HG03457 (cell line): ENCODE data around the gene GNGT2.

Source experiments
- ATAC-seq: cut with Tn5 transposase; IDR thresholded peaks from one replicate; pipeline ENCODE4 v1.9.1; 2021; ENCODE audit warnings: moderate number of reproducible peaks; ENCODE audit not compliant: unreplicated experiment

GNGT2 gene

GRCh38 chr17:49210158-49211029, at the start of gene GNGT2, which contains the start of gene ABI3:
TSS of gene GNGT2 (minus strand) at chr17:49210574. CDS start at chr17:49207422, 3,152 bp downstream.
TSS of gene ABI3 (plus strand) at chr17:49210707. CDS start at chr17:49210725, 18 bp downstream.
- ATAC-seq: no peak

DNA sequence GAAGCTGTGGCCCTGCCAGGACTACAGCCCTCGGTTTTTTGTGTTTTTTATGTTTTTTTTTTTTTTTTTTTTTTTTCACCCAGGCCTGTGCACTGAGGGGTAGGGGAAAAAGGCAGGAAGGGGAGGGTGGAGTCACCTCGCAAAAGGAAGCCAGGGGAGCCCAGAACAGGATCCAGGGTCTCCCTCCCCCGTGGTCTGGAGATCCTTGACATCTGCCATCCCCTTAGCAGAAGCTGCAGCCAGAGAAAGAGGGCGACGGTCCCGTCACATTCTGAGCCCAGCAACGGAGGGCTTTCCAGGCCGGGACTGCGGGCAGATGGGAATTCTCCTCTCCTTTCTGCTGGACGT, 49.3 kb upstream of the GNGT2 start:
- ATAC-seq: no peak

GRCh38 chr17:49258394-49258793, 48.0 kb upstream of the GNGT2 start:
- ATAC-seq: no peak

- no peak for ATAC-seq
Observed at GRCh38 chr17:49255125-49255524, 44.8 kb upstream of the GNGT2 start.

DNA sequence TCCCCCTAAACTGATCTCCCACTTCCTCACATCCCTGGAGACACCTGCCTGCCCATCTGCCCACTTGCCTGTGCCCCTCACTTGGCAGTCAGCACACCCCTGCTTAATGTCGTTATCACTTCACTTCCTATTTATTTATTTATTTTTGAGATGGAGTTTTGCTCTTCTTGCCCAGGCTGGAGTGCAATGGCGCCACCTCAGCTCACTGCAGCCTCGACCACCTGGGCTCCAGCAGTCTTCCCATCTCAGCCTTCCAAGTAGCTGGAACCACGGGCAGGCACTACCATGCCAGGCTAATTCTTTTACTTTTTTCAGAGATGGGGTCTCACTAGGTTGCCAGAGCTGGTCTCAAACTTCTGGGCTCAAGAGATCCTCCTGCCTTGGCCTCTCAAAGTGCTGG, 43.7 kb upstream of the GNGT2 start:
- no peak for ATAC-seq

DNA sequence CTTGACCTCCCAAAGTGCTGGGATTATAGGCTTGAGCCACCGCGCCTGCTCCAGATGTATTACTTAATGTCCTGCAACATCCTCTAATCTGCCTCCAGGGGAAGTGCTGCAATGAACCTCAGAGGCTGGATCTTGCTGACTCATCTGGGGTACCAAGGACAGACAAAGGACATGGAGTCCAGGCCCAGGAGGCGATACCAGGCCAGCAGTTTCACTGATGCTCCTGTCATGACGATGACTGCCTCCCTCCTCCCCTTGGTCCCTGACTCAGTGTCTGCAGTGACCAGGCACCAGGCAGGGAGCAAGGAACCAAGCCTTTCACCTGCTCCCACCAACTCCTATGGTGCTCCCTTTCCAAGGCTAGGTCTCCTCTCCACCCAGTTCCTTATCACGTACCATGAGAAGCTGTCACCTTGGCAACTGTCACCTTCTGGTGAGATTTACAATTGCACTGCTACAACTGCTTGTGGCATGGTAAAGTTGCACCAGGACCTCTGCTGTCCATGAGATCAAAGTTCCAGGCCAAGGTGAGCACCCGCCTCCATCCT, 41.8 kb upstream of the GNGT2 start:
- no peak for ATAC-seq

GRCh38 chr17:49249890-49250522, 39.6 kb upstream of the GNGT2 start:
- no peak for ATAC-seq

DNA sequence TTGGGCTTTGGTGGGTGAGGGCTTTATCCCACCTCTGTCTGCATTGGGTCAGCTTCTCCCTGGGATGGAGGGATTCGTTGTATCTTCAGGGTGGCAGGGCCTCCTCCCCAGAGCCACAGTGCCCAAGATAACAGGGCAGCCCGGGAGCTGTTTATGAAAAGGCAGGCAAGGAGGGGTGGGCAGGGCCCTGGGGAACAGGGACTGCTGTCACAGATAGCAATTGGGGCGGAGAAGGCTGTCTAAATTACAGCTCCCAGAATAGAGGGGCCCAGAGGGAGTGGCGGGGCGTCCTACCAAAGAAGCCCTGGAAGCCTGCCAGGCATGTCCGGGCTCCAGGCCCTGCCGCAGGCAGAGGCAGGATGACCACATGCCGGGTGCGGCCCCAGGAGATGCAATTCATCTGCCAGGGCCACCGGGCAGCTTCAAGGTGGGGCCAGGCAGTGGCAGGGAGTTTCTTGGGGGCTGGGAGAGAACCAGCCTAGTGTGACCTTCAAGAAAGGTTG, 39.0 kb upstream of the GNGT2 start:
- no peak for ATAC-seq

GRCh38 chr17:49247944-49248343, 37.6 kb upstream of the GNGT2 start:
- no peak for ATAC-seq

- ATAC-seq: no peak
Observed at GRCh38 chr17:49244839-49245238, 34.5 kb upstream of the GNGT2 start.

- ATAC-seq: no peak
Observed at GRCh38 chr17:49242813-49243212, 32.4 kb upstream of the GNGT2 start.

DNA sequence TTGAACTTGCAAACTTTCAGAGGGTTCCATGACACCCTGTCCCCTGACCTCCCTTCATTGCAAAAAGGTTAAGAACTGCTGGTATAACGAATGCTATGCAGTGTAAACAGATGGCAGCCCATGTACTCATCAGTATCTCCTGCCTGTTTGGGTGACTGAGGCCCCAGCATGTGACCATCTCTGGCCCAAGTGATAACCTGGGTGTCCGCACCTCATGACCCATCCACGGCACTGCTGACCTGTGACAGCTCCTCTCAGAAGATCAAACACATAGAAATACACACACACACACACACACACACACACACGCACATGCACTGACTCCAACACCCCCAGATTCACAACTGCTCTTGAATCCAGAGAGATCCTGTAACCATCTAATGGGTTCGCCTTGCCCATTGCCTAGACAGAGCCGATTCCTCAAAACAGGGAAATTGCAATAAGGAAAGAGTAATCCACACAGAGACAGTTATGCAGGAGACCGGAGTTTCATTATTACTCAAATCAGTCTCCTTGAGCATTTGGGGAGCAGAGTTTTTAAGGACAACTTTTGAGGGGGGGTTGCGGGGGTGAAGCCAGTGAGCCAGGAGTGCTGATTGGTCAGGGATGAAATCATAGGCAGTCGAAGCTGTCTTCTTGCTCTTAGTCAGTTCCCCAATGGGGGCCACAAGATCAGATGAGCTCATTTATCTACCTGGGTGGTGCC, 31.5 kb upstream of the GNGT2 start:
- ATAC-seq: no peak

- ATAC-seq: no peak
Observed at GRCh38 chr17:49241040-49241439, 30.7 kb upstream of the GNGT2 start.

DNA sequence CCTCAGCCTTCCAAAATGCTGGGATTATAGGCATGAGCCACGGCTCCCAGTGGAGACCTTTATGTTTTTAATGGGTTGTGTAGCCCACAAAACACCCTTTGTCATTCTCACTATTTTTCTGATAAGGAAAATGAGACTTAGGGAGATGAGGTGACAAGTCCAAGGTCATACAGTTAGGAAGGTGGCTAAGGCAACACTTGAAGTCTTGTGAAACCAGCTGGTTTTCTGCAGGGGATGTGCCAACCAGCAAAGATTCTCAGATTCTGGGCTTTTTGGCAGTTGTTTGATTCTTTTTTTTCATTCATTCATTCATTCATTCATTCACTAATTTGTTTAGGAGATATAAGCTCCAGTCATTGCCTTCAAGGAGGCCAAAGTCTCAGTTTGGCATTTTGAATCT, 30.2 kb upstream of the GNGT2 start:
- no peak for ATAC-seq

GRCh38 chr17:49239963-49240362, 29.6 kb upstream of the GNGT2 start:
- no peak for ATAC-seq

- ATAC-seq: no peak
Observed at GRCh38 chr17:49235896-49236295, 25.5 kb upstream of the GNGT2 start.

GRCh38 chr17:49234509-49235080, 24.2 kb upstream of the GNGT2 start:
- no peak for ATAC-seq

DNA sequence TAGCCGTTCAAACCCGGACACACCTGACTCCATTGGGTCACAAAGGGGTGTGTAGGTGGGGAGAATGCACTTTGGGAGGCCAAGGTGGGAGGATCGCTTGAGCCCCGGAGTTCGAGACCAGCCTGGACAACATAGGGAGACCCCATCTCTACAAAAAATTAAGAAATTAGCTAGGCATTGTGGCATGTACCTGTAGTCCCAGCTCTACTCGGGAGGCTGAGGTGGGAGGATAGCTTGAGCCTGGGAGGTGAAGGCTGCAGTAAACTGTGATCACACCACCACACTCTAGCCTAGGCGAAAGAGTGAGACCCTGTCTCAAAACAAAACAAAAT, 21.2 kb upstream of the GNGT2 start:
- ATAC-seq: no peak

DNA sequence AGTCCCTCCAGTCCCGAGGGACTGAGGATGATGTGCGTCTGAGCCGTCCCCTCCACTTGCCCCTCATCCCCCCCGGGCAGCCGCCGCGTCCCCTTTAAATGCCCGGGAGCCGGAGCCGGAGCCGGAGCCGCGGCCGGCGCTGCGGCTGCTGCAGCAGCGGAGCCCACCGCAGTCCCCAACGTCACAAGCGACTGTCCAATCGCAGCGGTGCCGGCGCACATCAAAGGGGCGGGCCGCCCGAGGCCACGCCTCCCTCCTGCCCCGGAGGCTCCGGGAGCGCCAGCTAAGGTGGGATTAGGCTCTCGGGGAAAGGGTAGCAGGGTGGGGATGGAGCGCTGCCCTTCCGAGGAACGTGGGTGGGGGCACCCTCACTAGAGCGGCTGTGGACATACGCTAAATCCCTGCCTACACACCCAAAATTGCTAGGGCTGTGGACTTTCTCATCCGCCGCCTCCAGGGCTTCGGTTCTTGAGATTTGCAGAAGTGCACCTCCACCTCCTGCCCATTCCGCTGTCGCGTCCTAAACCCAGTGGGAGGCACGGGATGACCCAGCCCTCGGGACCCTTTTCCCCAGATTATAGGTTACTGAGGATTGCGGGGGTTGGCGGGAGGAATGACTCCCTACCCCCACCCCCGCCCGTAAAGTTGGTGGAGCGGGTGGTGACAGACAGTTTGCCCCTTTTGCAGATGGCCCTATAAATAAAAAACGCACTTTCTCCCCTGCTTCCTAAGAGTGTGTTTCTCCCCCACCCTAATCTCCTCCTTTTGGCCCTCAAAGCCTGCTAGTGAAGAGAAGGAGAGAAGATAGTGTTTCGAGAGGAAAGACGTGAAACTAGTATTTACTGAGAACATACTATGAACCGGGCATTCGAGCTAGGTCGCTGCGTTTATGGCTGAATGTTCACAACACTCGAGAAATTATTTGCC, 20.5 kb upstream of the GNGT2 start, which contains the start of gene PHOSPHO1:
TSS of gene PHOSPHO1 (minus strand) at position 152 of the 927 bp plus-strand sequence. CDS start 4,096 bp downstream, outside the sequence.
- ATAC-seq: peak; percentile 53
